Stimulated activated CD8-positive, alpha-beta memory T cell treated with anti-CD3 and anti-CD28 coated beads, Interleukin-12 subunit alpha, Interleukin-12 subunit beta, amount 100 ng/mL, for 24 hours (primary cell): ENCODE results near the gene ADRB2.
"Not testable (repeated sequence)": the region's sequence is repeated elsewhere in the genome, so short reads cannot be mapped to it uniquely, and the experiment has no call there.

Experiments used
- DNase-seq: peaks from one replicate; pipeline ENCODE4 v3.0.0-alpha.2; 2020; ENCODE audit errors: extremely low read depth

The ADRB2 gene

DNA sequence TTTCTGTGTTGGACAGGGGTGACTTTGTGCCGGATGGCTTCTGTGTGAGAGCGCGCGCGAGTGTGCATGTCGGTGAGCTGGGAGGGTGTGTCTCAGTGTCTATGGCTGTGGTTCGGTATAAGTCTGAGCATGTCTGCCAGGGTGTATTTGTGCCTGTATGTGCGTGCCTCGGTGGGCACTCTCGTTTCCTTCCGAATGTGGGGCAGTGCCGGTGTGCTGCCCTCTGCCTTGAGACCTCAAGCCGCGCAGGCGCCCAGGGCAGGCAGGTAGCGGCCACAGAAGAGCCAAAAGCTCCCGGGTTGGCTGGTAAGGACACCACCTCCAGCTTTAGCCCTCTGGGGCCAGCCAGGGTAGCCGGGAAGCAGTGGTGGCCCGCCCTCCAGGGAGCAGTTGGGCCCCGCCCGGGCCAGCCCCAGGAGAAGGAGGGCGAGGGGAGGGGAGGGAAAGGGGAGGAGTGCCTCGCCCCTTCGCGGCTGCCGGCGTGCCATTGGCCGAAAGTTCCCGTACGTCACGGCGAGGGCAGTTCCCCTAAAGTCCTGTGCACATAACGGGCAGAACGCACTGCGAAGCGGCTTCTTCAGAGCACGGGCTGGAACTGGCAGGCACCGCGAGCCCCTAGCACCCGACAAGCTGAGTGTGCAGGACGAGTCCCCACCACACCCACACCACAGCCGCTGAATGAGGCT is at the start of gene ADRB2:
Gene ADRB2, plus strand, starts transcription at position 559 of the 686 bp plus-strand sequence. CDS start 221 bp downstream, outside the sequence.
- peak; percentile 65 for DNase-seq

DNA sequence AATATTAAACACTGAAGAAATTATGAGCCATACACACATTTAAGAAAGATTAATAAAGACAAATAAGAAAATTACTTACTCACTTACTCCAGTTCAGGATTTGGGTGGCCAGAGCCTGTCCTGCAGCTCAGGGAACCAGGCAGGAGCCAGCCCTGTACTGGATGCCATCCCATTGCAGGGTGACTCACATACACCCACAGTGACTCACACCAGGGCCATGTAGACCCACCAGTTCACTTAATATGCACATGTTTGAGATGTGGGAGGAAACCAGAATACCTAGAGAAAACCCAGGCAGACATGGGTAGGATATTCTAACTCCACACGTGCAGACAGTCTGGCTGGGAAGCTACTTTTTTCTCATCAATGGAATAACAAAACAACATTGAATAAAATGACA is 49.6 kb upstream of the ADRB2 start:
- DNase-seq: no peak

- DNase-seq: no peak
Measured at GRCh38 chr5:148778882-148779281, 47.5 kb upstream of the ADRB2 start.

DNA sequence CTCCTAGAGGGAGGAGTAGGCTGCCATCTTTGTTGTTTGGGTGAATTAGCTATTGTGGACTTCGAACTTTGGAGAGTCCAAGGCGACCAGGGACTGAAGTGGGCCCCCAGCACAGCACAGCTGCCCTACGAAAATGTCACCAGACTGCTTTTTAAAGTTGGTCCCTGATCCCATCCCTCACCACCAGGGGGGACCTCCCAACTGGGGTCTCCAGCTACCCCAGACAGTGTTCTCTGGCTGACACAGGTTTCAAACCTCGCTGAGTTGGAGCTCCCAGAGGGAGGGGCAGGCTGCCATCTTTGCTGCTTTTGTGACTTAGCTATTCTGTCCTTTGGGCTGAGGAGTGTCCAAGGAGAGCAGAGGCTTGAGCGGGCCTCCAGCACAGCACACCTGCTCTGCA is 45.7 kb upstream of the ADRB2 start:
- no peak for DNase-seq

GRCh38 chr5:148781766-148782165 is 44.6 kb upstream of the ADRB2 start:
- no peak for DNase-seq

GRCh38 chr5:148785223-148785622 is 41.2 kb upstream of the ADRB2 start:
- no peak for DNase-seq

DNA sequence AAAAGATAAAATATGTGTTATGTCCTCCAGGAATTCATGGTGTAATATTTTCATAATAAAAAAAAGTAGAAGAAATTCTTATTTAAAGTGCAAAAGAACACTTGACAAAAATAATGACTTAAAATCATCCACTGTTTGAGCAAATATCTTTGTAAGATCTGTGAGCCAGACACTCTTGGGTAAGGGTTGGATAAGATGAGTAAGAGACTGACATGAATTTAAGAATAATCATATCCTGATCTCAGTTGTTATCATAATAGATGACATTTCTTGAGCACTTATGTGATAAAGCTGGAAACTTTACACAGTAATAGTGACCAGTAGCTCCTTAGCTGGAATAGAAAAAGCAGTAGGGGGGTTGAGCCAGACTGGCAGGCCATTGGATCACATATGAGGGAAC is 40.0 kb upstream of the ADRB2 start:
- DNase-seq: no peak

DNA sequence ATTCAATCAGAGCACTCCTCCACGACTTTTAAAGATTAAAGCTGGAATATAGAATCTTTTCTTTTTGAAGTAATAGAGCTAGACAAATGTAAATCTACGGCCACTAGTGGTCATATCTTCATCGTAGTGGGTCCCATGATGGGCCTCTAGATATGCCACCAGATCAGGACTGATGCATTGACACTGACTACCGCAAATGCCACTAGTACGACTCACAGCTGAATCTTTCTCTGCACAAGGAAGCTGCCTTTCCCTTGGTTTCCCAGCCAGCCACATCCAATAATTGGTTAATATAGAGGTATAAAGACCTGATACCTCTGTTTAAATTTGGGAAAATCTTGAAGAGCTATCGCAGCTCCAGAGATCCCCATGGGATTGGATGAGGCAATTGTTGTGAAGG is 37.8 kb upstream of the ADRB2 start:
- no peak for DNase-seq

DNA sequence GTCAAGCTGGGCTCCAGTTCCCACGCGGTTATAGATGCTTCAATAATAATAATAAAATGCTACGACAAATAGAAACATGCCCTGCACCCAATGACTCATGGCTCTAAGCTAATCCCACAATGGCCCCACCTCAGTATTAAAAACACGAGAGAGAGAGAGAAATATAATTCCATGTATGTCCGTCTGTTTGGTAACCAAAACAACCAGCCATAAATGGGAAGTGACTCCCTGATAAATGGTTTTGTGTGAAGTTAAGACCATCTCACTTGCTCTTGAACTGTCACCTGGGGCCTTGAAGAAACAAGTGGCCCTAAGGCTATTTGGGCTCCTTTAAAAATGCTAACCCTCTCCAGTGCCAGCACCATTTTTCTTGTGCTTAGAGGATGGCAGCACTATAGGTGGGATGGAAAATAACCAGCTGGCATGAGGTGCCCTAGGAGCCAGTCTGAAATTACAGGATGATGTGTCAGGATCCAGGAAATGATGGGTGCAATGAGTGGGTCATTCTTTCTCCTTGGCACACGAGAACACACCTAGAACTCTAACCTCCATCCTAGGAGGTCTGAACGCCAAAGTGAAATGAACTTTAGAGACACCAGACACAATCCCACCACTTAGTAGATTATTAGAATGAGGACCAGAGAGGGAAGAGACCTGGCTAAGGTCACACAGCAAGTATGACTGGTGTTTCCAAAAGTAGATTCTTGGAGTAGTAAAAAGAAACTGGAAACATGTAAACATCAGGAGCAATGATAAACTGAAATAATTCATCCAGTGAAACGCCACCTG is 35.7 kb upstream of the ADRB2 start:
- DNase-seq: no peak

DNA sequence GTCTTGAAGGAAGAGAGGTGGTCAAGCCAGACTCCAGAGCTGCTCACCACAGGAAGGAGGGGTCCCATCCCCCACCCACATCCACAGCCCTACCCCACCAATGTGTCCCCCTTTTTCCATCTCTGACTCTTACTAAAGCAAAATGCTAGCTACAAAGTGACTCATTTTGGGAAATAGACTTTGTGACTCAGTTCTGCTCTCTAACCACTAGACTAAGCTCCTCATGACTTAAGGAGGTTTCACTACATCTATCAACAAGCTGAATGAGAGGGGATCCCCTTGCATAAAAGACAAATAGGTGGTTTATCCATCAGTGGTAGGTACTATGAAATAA is 35.1 kb upstream of the ADRB2 start:
- no peak for DNase-seq

- no peak for DNase-seq
Measured at GRCh38 chr5:148791696-148792095, 34.7 kb upstream of the ADRB2 start.

DNA sequence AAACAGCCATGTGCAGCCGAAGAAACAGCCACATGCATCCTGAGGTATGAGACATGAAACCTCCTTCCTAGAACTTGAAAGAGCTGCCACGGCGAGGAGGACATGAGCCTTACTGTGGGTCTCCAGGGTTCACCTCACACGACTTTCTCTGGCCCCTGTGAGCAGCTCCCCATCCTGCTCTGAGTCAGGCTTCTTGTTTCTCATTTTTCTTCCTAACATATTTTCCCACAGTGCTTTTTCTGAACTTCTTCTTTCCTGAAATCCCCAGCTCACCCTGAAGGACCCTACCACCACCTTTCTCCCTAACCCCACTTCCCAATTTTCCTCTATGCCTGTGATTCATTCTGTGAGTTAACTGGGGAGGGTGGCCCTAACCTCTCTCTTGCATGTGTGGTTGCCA is 33.7 kb upstream of the ADRB2 start:
- no peak for DNase-seq

GRCh38 chr5:148793261-148793660 is 33.1 kb upstream of the ADRB2 start:
- no peak for DNase-seq

- no peak for DNase-seq
Measured at GRCh38 chr5:148794275-148794674, 32.1 kb upstream of the ADRB2 start.

- no peak for DNase-seq
Measured at GRCh38 chr5:148794729-148795561, 31.5 kb upstream of the ADRB2 start.

DNA sequence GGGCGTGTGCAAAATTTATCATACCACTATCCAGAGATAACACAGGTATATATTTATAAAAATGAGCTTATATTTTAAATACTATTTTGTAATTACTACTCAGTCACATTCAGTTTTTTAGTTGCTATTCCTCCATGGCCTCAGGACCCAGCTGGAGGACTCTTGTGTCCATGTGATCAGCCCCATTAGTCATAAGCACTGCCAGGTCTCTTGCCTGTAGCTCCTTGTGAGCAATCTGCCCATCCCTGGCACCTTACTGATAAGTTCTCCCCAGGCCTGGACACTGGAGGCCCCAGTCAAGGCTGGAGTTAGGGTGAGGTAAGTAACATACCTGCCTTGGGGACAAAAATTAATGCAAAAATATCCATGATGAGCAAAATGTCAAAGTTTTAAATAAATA is 29.5 kb upstream of the ADRB2 start:
- DNase-seq: no peak

- no peak for DNase-seq
Measured at GRCh38 chr5:148798786-148799185, 27.6 kb upstream of the ADRB2 start.

DNA sequence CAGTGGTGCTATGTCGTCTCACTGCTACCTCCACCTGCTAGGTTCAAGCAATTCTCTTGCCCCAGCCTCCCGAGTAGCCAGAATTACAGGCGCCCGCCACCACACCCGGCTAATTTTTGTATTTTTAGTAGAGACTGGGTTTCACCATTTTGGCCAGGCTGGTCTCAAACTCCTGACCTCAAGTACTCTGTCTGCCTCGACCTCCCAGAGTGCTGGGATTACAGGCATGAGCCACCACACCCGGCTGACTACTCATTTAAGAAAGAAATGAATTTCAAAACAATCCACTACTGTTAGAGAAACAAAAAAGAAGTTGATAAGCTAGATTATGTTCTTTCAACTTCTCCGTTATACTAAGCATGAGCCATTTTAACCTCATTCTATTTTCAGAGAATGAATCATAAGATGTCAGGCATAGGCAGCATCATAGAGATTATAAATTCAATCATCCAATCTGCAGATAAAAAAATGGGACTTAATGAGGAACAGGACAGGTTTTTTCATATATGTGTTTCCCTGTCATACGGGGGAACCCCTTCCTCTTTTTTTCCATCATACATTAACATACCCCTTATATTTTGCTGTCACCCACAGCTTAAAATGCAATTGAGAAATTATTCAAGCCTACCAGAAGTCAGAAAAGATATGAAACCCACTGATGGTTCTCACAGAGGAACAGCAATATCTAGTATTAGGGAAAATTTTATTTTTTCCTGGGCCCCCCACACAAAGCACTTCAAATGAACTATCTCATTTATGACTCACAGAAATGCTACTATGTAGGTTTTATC is 26.5 kb upstream of the ADRB2 start:
- no peak for DNase-seq

GRCh38 chr5:148801682-148802276 is 24.6 kb upstream of the ADRB2 start:
- no peak for DNase-seq

DNA sequence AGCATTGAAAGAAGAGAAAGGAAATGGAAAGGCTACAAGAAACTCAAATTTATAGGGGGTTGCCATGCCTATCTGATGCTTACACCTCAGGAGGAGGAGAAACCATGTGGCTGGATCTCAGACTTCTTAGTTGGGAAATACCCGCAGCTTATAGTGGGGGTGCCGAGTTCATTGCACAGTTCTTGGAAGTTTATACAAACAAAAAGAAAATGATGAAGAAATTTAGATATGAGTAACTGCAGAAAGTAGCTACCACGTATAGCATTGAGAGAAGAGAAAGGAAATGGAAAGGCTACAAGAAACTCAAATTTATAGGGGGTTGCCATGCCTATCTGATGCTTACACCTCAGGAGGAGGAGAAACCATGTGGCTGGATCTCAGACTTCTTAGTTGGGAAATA is 23.0 kb upstream of the ADRB2 start:
- not testable (repeated sequence) for DNase-seq

GRCh38 chr5:148804393-148804792 is 22.0 kb upstream of the ADRB2 start:
- DNase-seq: no peak
